Natural killer cell (primary cell): Measurements from ENCODE around the gene MBNL1. TPM values are rescaled to one million over a fixed set of nuclear protein-coding genes. Genes with fewer than 3 reads are reported as not detected.

Source experiments
- ATAC-seq, 3 donors: fragments of 150-1000 bp in 2 of 3; fragments of 200-7000 bp in 1 of 3; cut with Tn5 transposase; 1 replicate in 1 of 3; 2 replicates in 2 of 3; pipeline ENCODE4 v1.10.0; 2021; ENCODE audit warnings: mild to moderate bottlenecking in 2 of 3, moderate library complexity in 2 of 3
- DNase-seq, 2 donors: peaks; one replicate each; pipeline versions ENCODE4 v3.0.0 to v3.0.0-alpha.2; 2013 to 2021; ENCODE audit warnings: mixed read lengths in 1 of 2
- H3K27ac ChIP-seq: one replicate; pipeline ENCODE4 v1.5.1; 2013; ENCODE audit warnings: mild to moderate bottlenecking, low read length
- H3K27me3 ChIP-seq: one replicate; pipeline ENCODE4 v1.6.1; 2013; ENCODE audit warnings: low read length; ENCODE audit not compliant: control insufficient read depth, insufficient read depth
- H3K36me3 ChIP-seq: one replicate; pipeline ENCODE4 v1.6.1; 2013; ENCODE audit warnings: low read length; ENCODE audit not compliant: control insufficient read depth, insufficient read depth
- H3K4me1 ChIP-seq: one replicate; pipeline ENCODE4 v1.6.1; 2013; ENCODE audit warnings: low read length; ENCODE audit not compliant: control insufficient read depth, insufficient read depth
- H3K4me3 ChIP-seq: one replicate; pipeline ENCODE4 v1.5.1; 2013; ENCODE audit warnings: low read length
- H3K9me3 ChIP-seq: one replicate; pipeline ENCODE4 v1.6.1; 2013; ENCODE audit warnings: low read length; ENCODE audit not compliant: control insufficient read depth, insufficient read depth
- H3K27ac Mint-ChIP-seq, 2 donors: one replicate each; pipeline ENCODE4 v1.8.0; 2022; ENCODE audit warnings: mild to moderate bottlenecking in 2 of 2, mixed read lengths in 2 of 2, moderate library complexity in 1 of 2
- H3K27me3 Mint-ChIP-seq, 2 donors: one replicate each; pipeline ENCODE4 v1.8.0; 2022; ENCODE audit warnings: low read depth in 2 of 2, mixed read lengths in 2 of 2
- H3K36me3 Mint-ChIP-seq: one replicate; pipeline ENCODE4 v1.8.0; 2022; ENCODE audit warnings: mixed read lengths
- H3K4me1 Mint-ChIP-seq, 2 donors: one replicate each; pipeline ENCODE4 v1.8.0; 2022; ENCODE audit warnings: mixed read lengths in 2 of 2
- H3K4me3 Mint-ChIP-seq: one replicate; pipeline ENCODE4 v1.8.0; 2022; ENCODE audit warnings: mild to moderate bottlenecking, moderate library complexity, mixed read lengths
- H3K9me3 Mint-ChIP-seq, 2 donors: one replicate each; pipeline ENCODE4 v1.8.0; 2022; ENCODE audit warnings: mixed read lengths in 2 of 2
- CTCF ChIP-seq: fragments of 200-600 bp; IDR thresholded peaks from one replicate; pipeline ENCODE4 v1.8.0; 2022; ENCODE audit warnings: antibody characterized with exemption
- WGBS: methylation state at CpG from one replicate; pipeline ENCODE4 v1.1.7; 2013; ENCODE audit warnings: missing lambda C conversion rate; ENCODE audit not compliant: insufficient coverage; 5-methylcytosine and 5-hydroxymethylcytosine counted together
- intact Hi-C: fragments of 100-400 bp; cut with micrococcal nuclease; formaldehyde crosslinking; loops from one replicate; pipeline ENCODE4 v1.14.2; 2022
- total RNA-seq, 4 donors: library from RNA; stranded (reverse); fragments of 120-200 nt in 1 of 4; gene quantifications; one replicate each; pipeline versions ENCODE4 v1.2.3 to v1.2.4, GENCODE V29; 2013 to 2022

Gene MBNL1
- total RNA-seq, 3 donors from 2014 or later (not counting 1 experiment from before 2014, with no cell fraction given), result 600 to 704 (median 607) TPM

DNA sequence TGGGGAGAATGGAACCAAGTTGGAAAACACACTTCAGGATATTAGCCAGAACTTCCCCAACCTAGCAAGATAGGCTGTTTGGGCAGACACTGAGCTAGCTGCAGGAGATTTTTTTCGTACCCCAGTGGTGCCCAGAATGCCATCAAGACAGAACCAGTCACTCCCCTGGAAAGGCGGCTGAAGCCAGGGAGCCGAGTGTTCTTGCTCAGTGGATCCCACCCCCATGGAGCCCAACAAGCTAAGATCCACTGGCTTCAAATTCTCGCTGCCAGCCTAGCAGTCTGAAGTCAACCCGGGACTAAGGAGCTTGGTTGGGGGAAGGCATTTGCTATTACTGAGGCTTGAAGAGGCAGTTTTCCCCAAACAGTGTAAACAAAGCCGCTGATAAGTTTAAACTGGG lies 152.4 kb downstream of the MBNL1 start:
- no peak overlapping the region for H3K4me3 Mint-ChIP-seq
- H3K27ac Mint-ChIP-seq, result peak overlapping the region; percentile 80 to 94
- no peaks in the 10 kb centered on the region for H3K9me3 Mint-ChIP-seq
- peaks cover 3% of the 10 kb centered on the region for H3K9me3 ChIP-seq
- no peak overlapping the region for H3K27ac ChIP-seq
- no peak overlapping the region for H3K4me3 ChIP-seq
- no peaks in the 10 kb centered on the region for H3K27me3 ChIP-seq
- intact Hi-C loops, result no loop called here
- no peak for TF ChIP-seq CTCF
- no peak for ATAC-seq
- no peak for DNase-seq
- peaks cover 83 to 85% of the 10 kb centered on the region in 2 donors for H3K4me1 Mint-ChIP-seq
- H3K4me1 ChIP-seq, result peaks cover 17% of the 10 kb centered on the region
- no peaks in the 10 kb centered on the region for H3K27me3 Mint-ChIP-seq
- peaks cover 30% of the 10 kb centered on the region for H3K36me3 Mint-ChIP-seq
- peaks cover 45% of the 10 kb centered on the region for H3K36me3 ChIP-seq
- WGBS, result 88% methylated on average over 6 of the region's 6 CpGs

DNA sequence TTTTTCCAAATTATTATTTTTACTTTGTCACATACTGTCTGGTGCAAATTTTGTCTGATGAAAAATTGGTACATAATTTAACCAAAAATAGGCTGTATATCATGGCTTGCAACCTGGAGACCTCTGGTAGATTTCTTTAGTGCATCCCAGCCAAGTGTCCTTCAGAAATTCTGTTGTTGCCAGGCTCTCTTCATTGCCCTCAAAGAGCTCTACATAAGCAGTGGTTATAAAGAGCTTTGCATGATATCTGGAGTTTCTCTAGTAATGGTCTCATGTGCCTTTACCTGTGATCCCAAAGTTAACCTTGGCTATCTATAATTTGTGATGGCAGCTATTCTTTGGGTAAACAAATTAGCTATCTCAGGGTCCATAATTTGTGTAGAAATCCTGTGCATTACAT lies 157.7 kb downstream of the MBNL1 start:
- no peak overlapping the region for H3K4me3 ChIP-seq
- no peak for TF ChIP-seq CTCF
- H3K27me3 ChIP-seq, result no peaks in the 10 kb centered on the region
- H3K9me3 Mint-ChIP-seq, result no peaks in the 10 kb centered on the region
- H3K4me3 Mint-ChIP-seq, result no peak overlapping the region
- DNase-seq (no peak), ATAC-seq (no peak)
- H3K36me3 Mint-ChIP-seq, result peaks cover 19% of the 10 kb centered on the region
- peaks cover 8% of the 10 kb centered on the region for H3K4me1 ChIP-seq
- no peaks in the 10 kb centered on the region for H3K9me3 ChIP-seq
- peak overlapping the region; percentile 85 to 94 for H3K27ac Mint-ChIP-seq
- no peak overlapping the region for H3K27ac ChIP-seq
- H3K4me1 Mint-ChIP-seq, result peaks cover 84 to 85% of the 10 kb centered on the region in 2 donors
- H3K27me3 Mint-ChIP-seq, result no peaks in the 10 kb centered on the region
- intact Hi-C loops, result no loop called here
- H3K36me3 ChIP-seq, result peaks cover 18% of the 10 kb centered on the region

DNA sequence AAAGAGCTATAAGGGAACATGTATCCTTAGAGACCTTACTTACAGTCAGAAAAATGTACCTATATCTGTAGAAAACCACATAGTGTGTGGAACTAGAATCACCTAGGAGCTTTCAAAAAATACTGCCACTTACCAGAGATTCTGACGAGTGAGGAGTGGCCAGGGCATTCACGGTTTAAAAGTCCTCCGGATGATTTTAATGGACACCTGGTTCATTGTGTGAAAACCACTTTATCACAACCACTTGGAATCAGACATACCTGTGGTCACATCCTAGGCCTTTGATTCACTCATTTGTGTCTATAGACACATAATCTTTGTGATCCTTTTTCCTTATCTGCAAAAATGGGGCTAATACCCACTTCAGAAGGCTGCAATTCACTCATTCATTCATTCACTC lies 159.8 kb downstream of the MBNL1 start:
- Histone ChIP-seq H3K27ac (peak overlapping the region; percentile 48), H3K4me1 (peaks cover 8% of the 10 kb centered on the region), H3K9me3 (no peaks in the 10 kb centered on the region), H3K27me3 (no peaks in the 10 kb centered on the region), H3K4me3 (no peak overlapping the region), H3K36me3 (peaks cover 29% of the 10 kb centered on the region)
- H3K4me1 Mint-ChIP-seq, result peaks cover 64 to 69% of the 10 kb centered on the region in 2 donors
- no peaks in the 10 kb centered on the region for H3K9me3 Mint-ChIP-seq
- WGBS, result 63% methylated on average over 3 of the region's 3 CpGs
- peak overlapping the region; percentile 85 to 94 for H3K27ac Mint-ChIP-seq
- DNase-seq (no peak), ATAC-seq (peak; percentile 46 to 63 (median 59))
- intact Hi-C loops, result no loop called here
- no peak overlapping the region for H3K4me3 Mint-ChIP-seq
- H3K27me3 Mint-ChIP-seq, result no peaks in the 10 kb centered on the region
- TF ChIP-seq CTCF, result no peak
- H3K36me3 Mint-ChIP-seq, result no peaks in the 10 kb centered on the region

- 73% methylated on average over 2 of the region's 2 CpGs for WGBS
- Histone ChIP-seq H3K27ac (no peak overlapping the region), H3K27me3 (no peaks in the 10 kb centered on the region), H3K4me3 (no peak overlapping the region), H3K36me3 (peaks cover 40% of the 10 kb centered on the region), H3K9me3 (no peaks in the 10 kb centered on the region), H3K4me1 (peaks cover 4% of the 10 kb centered on the region)
- Mint-ChIP-seq H3K4me3 (peak overlapping the region; percentile 4), H3K36me3 (no peaks in the 10 kb centered on the region), H3K4me1 (peaks cover 63 to 68% of the 10 kb centered on the region in 2 donors), H3K27me3 (no peaks in the 10 kb centered on the region), H3K9me3 (peaks cover 0 to 2% of the 10 kb centered on the region in 2 donors), H3K27ac (peak overlapping the region; percentile 85 to 94)
- no peak for TF ChIP-seq CTCF
- ATAC-seq, result no peak
- intact Hi-C loops, result no loop called here
- DNase-seq, result no peak
These were observed 161.7 kb downstream of the MBNL1 start for GRCh38 chr3:152430223-152431002.
